ENCODE data around the gene CFAP58. TPM values are rescaled to one million over a fixed set of nuclear protein-coding genes. Genes with fewer than 3 reads are reported as not detected.

CFAP58 gene
- total RNA-seq, 4 donors from 2014 or later: 0.13 to 0.41 (median 0.19) TPM; not detected in 1

- DNase-seq: no peak
Observed at GRCh38 chr10:104321725-104322415, 31.8 kb upstream of the CFAP58 start.

GRCh38 chr10:104322416-104322782 is 31.2 kb upstream of the CFAP58 start:
- TF ChIP-seq POLR2A (IDR thresholded peaks at IDR 0.05): peak in 1 of 4 donors; percentile 17
- TF ChIP-seq CTCF (IDR thresholded peaks at IDR 0.05): no peak
- H3K27me3 ChIP-seq: no peaks in the 10 kb centered on the region
- H3K27ac ChIP-seq: peak overlapping the region; percentile 84 to 99 (median 96)
- WGBS, 2 donors: 20 to 33% methylated on average over 3 to 7 of the region's 7 CpGs
- no peaks in the 10 kb centered on the region for H3K9me3 ChIP-seq
- H3K4me1 ChIP-seq: peaks cover 97 to 100% (median 98%) of the 10 kb centered on the region in 3 donors
- DNase-seq: no peak
- peak overlapping the region in 1 of 4 donors; percentile 29 for H3K4me3 ChIP-seq
- peaks cover 0 to 25% (median 0%) of the 10 kb centered on the region in 3 donors for H3K36me3 ChIP-seq
- intact Hi-C loops (cut with DNase I): no loop called here

More at GRCh38 chr10:104321725-104322415, 31.8 kb upstream of the CFAP58 start:
- intact Hi-C loops (cut with DNase I): no loop called here
- 29 to 31% methylated on average over 7 to 8 of the region's 8 CpGs for WGBS, 2 donors
- peak overlapping the region; percentile 84 to 99 (median 96) for H3K27ac ChIP-seq
- H3K27me3 ChIP-seq: no peaks in the 10 kb centered on the region
- H3K9me3 ChIP-seq: no peaks in the 10 kb centered on the region
- peaks cover 0 to 25% (median 0%) of the 10 kb centered on the region in 3 donors for H3K36me3 ChIP-seq
- H3K4me3 ChIP-seq: peak overlapping the region in 1 of 4 donors; percentile 29
- TF ChIP-seq POLR2A (IDR thresholded peaks at IDR 0.05): no peak
- peaks cover 97 to 100% (median 98%) of the 10 kb centered on the region in 3 donors for H3K4me1 ChIP-seq

- intact Hi-C loops (cut with DNase I): no loop called here
- Histone ChIP-seq H3K27me3 (no peaks in the 10 kb centered on the region), H3K9me3 (no peaks in the 10 kb centered on the region), H3K27ac (peak overlapping the region; percentile 84 to 99 (median 96)), H3K36me3 (peaks cover 0 to 25% (median 0%) of the 10 kb centered on the region in 3 donors), H3K4me1 (peaks cover 97 to 100% (median 98%) of the 10 kb centered on the region in 3 donors), H3K4me3 (no peak overlapping the region)
- 46 to 72% methylated on average over 1 of the region's 1 CpG for WGBS, 2 donors
- no peak for DNase-seq
- TF ChIP-seq POLR2A (IDR thresholded peaks at IDR 0.05) (no peak), CTCF (IDR thresholded peaks at IDR 0.05) (no peak)
Observed at GRCh38 chr10:104323085-104323484, 30.5 kb upstream of the CFAP58 start.

GRCh38 chr10:104323760-104324201 is 29.9 kb upstream of the CFAP58 start:
- WGBS, 2 donors: 81 to 100% methylated on average over 1 to 4 of the region's 4 CpGs
- H3K9me3 ChIP-seq: no peaks in the 10 kb centered on the region
- no peak overlapping the region for H3K4me3 ChIP-seq
- intact Hi-C loops (cut with DNase I): no loop called here
- no peaks in the 10 kb centered on the region for H3K27me3 ChIP-seq
- H3K36me3 ChIP-seq: peaks cover 0 to 25% (median 0%) of the 10 kb centered on the region in 3 donors
- TF ChIP-seq CTCF (IDR thresholded peaks at IDR 0.05) (no peak), POLR2A (IDR thresholded peaks at IDR 0.05) (no peak)
- H3K27ac ChIP-seq: peak overlapping the region; percentile 84 to 99 (median 96)
- no peak for DNase-seq
- H3K4me1 ChIP-seq: peaks cover 97 to 100% (median 98%) of the 10 kb centered on the region in 3 donors

- Histone ChIP-seq H3K9me3 (no peaks in the 10 kb centered on the region), H3K4me1 (peaks cover 97 to 100% (median 98%) of the 10 kb centered on the region in 3 donors), H3K4me3 (no peak overlapping the region), H3K36me3 (peaks cover 0 to 25% (median 0%) of the 10 kb centered on the region in 3 donors), H3K27ac (peak overlapping the region; percentile 84 to 99 (median 96)), H3K27me3 (no peaks in the 10 kb centered on the region)
- 76 to 78% methylated on average over 8 to 9 of the region's 9 CpGs for WGBS, 2 donors
- no peak for DNase-seq
- TF ChIP-seq CTCF (IDR thresholded peaks at IDR 0.05) (no peak), POLR2A (IDR thresholded peaks at IDR 0.05) (no peak)
- intact Hi-C loops (cut with DNase I): no loop called here
Observed at GRCh38 chr10:104324221-104324686, 29.4 kb upstream of the CFAP58 start.
